Mesodermal cell (in vitro differentiated cells): Measurements from ENCODE around the gene UBC. TPM values are rescaled to one million over a fixed set of nuclear protein-coding genes. Genes with fewer than 3 reads are reported as not detected.
A peak's percentile ranks its signal among the peaks of the same experiment; 100 is the strongest.

Source experiments
- H3K27ac ChIP-seq: 2 replicates; pipeline ENCODE4 v1.7.0; 2013; ENCODE audit warnings: mild to moderate bottlenecking, low read depth, low read length, moderate library complexity; ENCODE audit not compliant: severe bottlenecking
- H3K36me3 ChIP-seq: 2 replicates; pipeline ENCODE4 v1.7.1; 2013; ENCODE audit warnings: mild to moderate bottlenecking, low read length, moderate library complexity; ENCODE audit not compliant: control insufficient read depth, insufficient read depth
- H3K4me1 ChIP-seq: one replicate; pipeline ENCODE4 v1.7.1; 2013; ENCODE audit warnings: mild to moderate bottlenecking, low read length; ENCODE audit not compliant: insufficient read depth, control insufficient read depth, poor library complexity, severe bottlenecking
- H3K4me3 ChIP-seq: 2 replicates; pipeline ENCODE4 v1.7.0; 2013; ENCODE audit warnings: low read length, control low read depth, mild to moderate bottlenecking; ENCODE audit not compliant: insufficient read depth, poor library complexity, severe bottlenecking; ENCODE audit errors: extremely low read depth
- H3K9me3 ChIP-seq: 2 replicates; pipeline ENCODE4 v1.7.1; 2013; ENCODE audit warnings: mild to moderate bottlenecking, low read length, moderate library complexity; ENCODE audit not compliant: control insufficient read depth
- WGBS, 2 experiments: methylation state at CpG; one replicate each; pipeline ENCODE4 v1.1.5; 2013; ENCODE audit warnings: missing lambda C conversion rate in 2 of 2; ENCODE audit not compliant: insufficient coverage in 2 of 2; 5-methylcytosine and 5-hydroxymethylcytosine counted together
- polyA plus RNA-seq, 2 experiments: library from polyadenylated mRNA; stranded (reverse); fragments of 50-300 nt; gene quantifications; one replicate each; pipeline ENCODE4 v1.2.3, GENCODE V29; 2013

Gene UBC
- polyA plus RNA-seq (2013, experiment 1 of 2) = 1,245 TPM
- 1,003 TPM for polyA plus RNA-seq (2013, experiment 2 of 2)

- 0 to 1% methylated on average over 58 to 62 of the region's 85 CpGs for WGBS, 2 experiments
Measured at GRCh38 chr12:124914392-124915238, at the start of gene UBC. Gene UBC, minus strand, starts transcription at chr12:124914650. Its CDS starts 879 bp downstream, at chr12:124913771.

GRCh38 chr12:124963211-124963610, 48.8 kb upstream of the UBC start:
- H3K9me3 ChIP-seq = no peaks in the 10 kb centered on the region
- no peak overlapping the region for H3K27ac ChIP-seq
- 91 to 93% methylated on average over 6 to 7 of the region's 8 CpGs for WGBS, 2 experiments
- no peaks in the 10 kb centered on the region for H3K4me1 ChIP-seq
- H3K36me3 ChIP-seq = peaks cover 80% of the 10 kb centered on the region
- no peak overlapping the region for H3K4me3 ChIP-seq

More at GRCh38 chr12:124914392-124915238, at the start of gene UBC:
- Histone ChIP-seq H3K9me3 (no peaks in the 10 kb centered on the region), H3K4me3 (peak within 1 kb of the TSS; percentile 93), H3K27ac (peak within 1 kb of the TSS; percentile 100), H3K4me1 (peaks cover 31% of the 10 kb centered on the region), H3K36me3 (peaks cover 32% of the 10 kb centered on the region)

- Histone ChIP-seq H3K4me1 (no peaks in the 10 kb centered on the region), H3K9me3 (no peaks in the 10 kb centered on the region), H3K36me3 (peaks cover 81% of the 10 kb centered on the region), H3K27ac (no peak overlapping the region), H3K4me3 (no peak overlapping the region)
- WGBS, 2 experiments = 100% methylated on average over 1 of the region's 29 CpGs; no CpG with 5 or more reads in 1 of the 2 experiments
Measured at GRCh38 chr12:124961055-124961454, 46.6 kb upstream of the UBC start.

GRCh38 chr12:124956571-124956970, 42.1 kb upstream of the UBC start:
- H3K4me3 ChIP-seq = no peak overlapping the region

GRCh38 chr12:124954771-124955170, 40.3 kb upstream of the UBC start:
- Histone ChIP-seq H3K4me3 (no peak overlapping the region), H3K4me1 (no peaks in the 10 kb centered on the region), H3K27ac (no peak overlapping the region), H3K36me3 (peaks cover 59% of the 10 kb centered on the region), H3K9me3 (no peaks in the 10 kb centered on the region)
- WGBS, 2 experiments = 94 to 100% methylated on average over 3 to 4 of the region's 4 CpGs

More at GRCh38 chr12:124956571-124956970, 42.1 kb upstream of the UBC start:
- H3K4me1 ChIP-seq = no peaks in the 10 kb centered on the region
- peaks cover 66% of the 10 kb centered on the region for H3K36me3 ChIP-seq
- 94 to 96% methylated on average over 16 of the region's 16 CpGs for WGBS, 2 experiments
- no peaks in the 10 kb centered on the region for H3K9me3 ChIP-seq
- H3K27ac ChIP-seq = no peak overlapping the region

GRCh38 chr12:124953689-124954405, 39.4 kb upstream of the UBC start:
- Histone ChIP-seq H3K27ac (no peak overlapping the region), H3K36me3 (peaks cover 61% of the 10 kb centered on the region), H3K9me3 (no peaks in the 10 kb centered on the region), H3K4me1 (no peaks in the 10 kb centered on the region), H3K4me3 (no peak overlapping the region)
- 94 to 97% methylated on average over 26 to 30 of the region's 32 CpGs for WGBS, 2 experiments

GRCh38 chr12:124952801-124953200, 38.4 kb upstream of the UBC start:
- H3K36me3 ChIP-seq = peaks cover 57% of the 10 kb centered on the region
- H3K27ac ChIP-seq = no peak overlapping the region
- H3K9me3 ChIP-seq = no peaks in the 10 kb centered on the region
- no peaks in the 10 kb centered on the region for H3K4me1 ChIP-seq
- no peak overlapping the region for H3K4me3 ChIP-seq
- WGBS, 2 experiments = 89% methylated on average over 3 of the region's 8 CpGs; no CpG with 5 or more reads in 1 of the 2 experiments

GRCh38 chr12:124952295-124952694, 37.8 kb upstream of the UBC start:
- H3K9me3 ChIP-seq = no peaks in the 10 kb centered on the region
- H3K4me3 ChIP-seq = no peak overlapping the region
- peaks cover 59% of the 10 kb centered on the region for H3K36me3 ChIP-seq
- no peaks in the 10 kb centered on the region for H3K4me1 ChIP-seq
- H3K27ac ChIP-seq = no peak overlapping the region
- WGBS, 2 experiments = 93 to 98% methylated on average over 10 to 16 of the region's 17 CpGs

- Histone ChIP-seq H3K4me1 (no peaks in the 10 kb centered on the region), H3K4me3 (no peak overlapping the region), H3K27ac (no peak overlapping the region), H3K36me3 (peaks cover 56% of the 10 kb centered on the region), H3K9me3 (no peaks in the 10 kb centered on the region)
- WGBS, 2 experiments = 95% methylated on average over 43 to 47 of the region's 47 CpGs
Measured at GRCh38 chr12:124949779-124950728, 35.6 kb upstream of the UBC start.

GRCh38 chr12:124949066-124949465, 34.6 kb upstream of the UBC start:
- peaks cover 49% of the 10 kb centered on the region for H3K36me3 ChIP-seq
- no peak overlapping the region for H3K4me3 ChIP-seq
- no peaks in the 10 kb centered on the region for H3K4me1 ChIP-seq
- no peaks in the 10 kb centered on the region for H3K9me3 ChIP-seq
- 92 to 99% methylated on average over 7 to 10 of the region's 12 CpGs for WGBS, 2 experiments
- H3K27ac ChIP-seq = no peak overlapping the region
